SK-N-SH (cell line): Measurements from ENCODE around the gene PER1. TPM values are rescaled to one million over a fixed set of nuclear protein-coding genes. Genes with fewer than 3 reads are reported as not detected.

Source experiments
- CTCF ChIA-PET: fragments of 300-600, 350-600 bp; formaldehyde crosslinking; extraction: SDS; loops from one replicate; lab custom pipeline; 2021; lab: Yijun Ruan, JAX
- POLR2A ChIA-PET: fragments of 350-600 bp; sonication (Branson Sonifier 250); formaldehyde crosslinking; extraction: SDS; loops from one replicate; lab custom pipeline; 2020; ENCODE audit warnings: antibody characterized with exemption, inconsistent platforms; lab: Yijun Ruan, JAX
- DNase-seq: peaks from one replicate; pipeline ENCODE4 v3.0.0; 2012
- H2AFZ ChIP-seq: fragments of 200-600 bp; sonication (generic); 2 replicates; pipeline ENCODE4 v1.8.1; 2016; ENCODE audit warnings: antibody characterized with exemption, mild to moderate bottlenecking, low read depth
- H3F3A ChIP-seq: fragments of 200-600 bp; sonication (generic); replicated peaks from 2 replicates; pipeline ENCODE3; 2016; ENCODE audit warnings: antibody characterized with exemption, mild to moderate bottlenecking; ENCODE audit not compliant: insufficient read depth
- H3K27ac ChIP-seq, 2 experiments: fragments of 200-500 bp in 1 of 2; fragments of 200-600 bp in 1 of 2; sonication (Bioruptor generic) in 1 of 2; sonication (generic), shearing (Covaris generic) in 1 of 2; 2 replicates each; pipeline versions ENCODE4 v1.5.1 to v1.6.1; 2014 to 2016; ENCODE audit warnings: low read depth in 2 of 2, inconsistent platforms in 1 of 2, low read length in 1 of 2, mild to moderate bottlenecking in 1 of 2, mixed read lengths in 1 of 2
- H3K27me3 ChIP-seq: fragments of 200-600 bp; sonication (generic), shearing (Covaris generic); 2 replicates; pipeline ENCODE4 v1.6.1; 2016; ENCODE audit warnings: mixed run types; ENCODE audit not compliant: insufficient read depth
- H3K36me3 ChIP-seq, 2 experiments: fragments of 200-500 bp in 1 of 2; fragments of 200-600 bp in 1 of 2; sonication (Bioruptor generic) in 1 of 2; sonication (generic) in 1 of 2; replicated peaks in 1 of 2; 2 replicates each; pipeline versions ENCODE3 to v1.5.1; 2014 to 2016; ENCODE audit warnings: low read length in 1 of 2, mild to moderate bottlenecking in 1 of 2; ENCODE audit not compliant: insufficient read depth in 2 of 2, control insufficient read depth in 1 of 2
- H3K4me1 ChIP-seq, 2 experiments: fragments of 200-500 bp in 1 of 2; fragments of 200-600 bp in 1 of 2; sonication (Bioruptor generic) in 1 of 2; sonication (generic), shearing (Covaris generic) in 1 of 2; 2 replicates each; pipeline versions ENCODE4 v1.5.1 to v1.6.1; 2014 to 2016; ENCODE audit warnings: low read depth in 1 of 2, low read length in 1 of 2, mixed run types in 1 of 2; ENCODE audit not compliant: insufficient read depth in 2 of 2, control insufficient read depth in 1 of 2
- H3K4me2 ChIP-seq: fragments of 200-600 bp; sonication (generic), shearing (Covaris generic); 2 replicates; pipeline ENCODE4 v1.6.1; 2017; ENCODE audit warnings: mixed run types
- H3K4me3 ChIP-seq, 2 experiments: fragments of 200-500 bp in 1 of 2; fragments of 200-600 bp in 1 of 2; sonication (Bioruptor generic) in 1 of 2; sonication (generic), shearing (Covaris generic) in 1 of 2; 2 replicates each; pipeline versions ENCODE4 v1.5.1 to v1.8.1; 2014 to 2016; ENCODE audit warnings: low read depth in 2 of 2, inconsistent platforms in 1 of 2, low read length in 1 of 2, mild to moderate bottlenecking in 1 of 2, mixed read lengths in 1 of 2, moderate library complexity in 1 of 2
- H3K79me2 ChIP-seq: fragments of 200-600 bp; sonication (generic); 2 replicates; pipeline ENCODE4 v1.8.1; 2017; ENCODE audit warnings: mild to moderate bottlenecking; ENCODE audit not compliant: insufficient read depth
- H3K9ac ChIP-seq: fragments of 200-600 bp; sonication (generic); 2 replicates; pipeline ENCODE4 v1.6.1; 2017; ENCODE audit warnings: mixed run types
- H3K9me2 ChIP-seq: fragments of 200-600 bp; sonication (generic); 2 replicates; pipeline ENCODE4 v1.6.1; 2017; ENCODE audit warnings: mixed run types
- H3K9me3 ChIP-seq: fragments of 200-600 bp; sonication (generic); 2 replicates; pipeline ENCODE4 v1.6.1; 2017; ENCODE audit warnings: mixed run types, mild to moderate bottlenecking, moderate library complexity
- H4K20me1 ChIP-seq: fragments of 200-600 bp; sonication (generic); 2 replicates; pipeline ENCODE4 v1.6.1; 2017; ENCODE audit warnings: mild to moderate bottlenecking, mixed run types; ENCODE audit not compliant: insufficient read depth
- CHD2 ChIP-seq: fragments of 150-350 bp; IDR thresholded peaks from 2 replicates; pipeline ENCODE4 v1.6.1; 2018; ENCODE audit warnings: low read length; ENCODE audit not compliant: partially characterized antibody
- EP300 ChIP-seq, 2 experiments: IDR thresholded peaks; 2 replicates each; pipeline versions ENCODE4 v1.4.0 to v1.6.1; 2012; ENCODE audit warnings: borderline replicate concordance in 1 of 2, low read depth in 1 of 2, low read length in 1 of 2
- FOXM1 ChIP-seq: IDR thresholded peaks from 2 replicates; pipeline ENCODE4 v1.4.0; 2012; ENCODE audit warnings: low read depth, mild to moderate bottlenecking
- GABPA ChIP-seq: IDR thresholded peaks from 2 replicates; pipeline ENCODE4 v1.4.0; 2012; ENCODE audit warnings: low read depth, mild to moderate bottlenecking
- IRF3 ChIP-seq: fragments of 150-350 bp; IDR thresholded peaks from 2 replicates; pipeline ENCODE4 v1.6.1; 2016; ENCODE audit warnings: mild to moderate bottlenecking, low read depth, low read length
- MXI1 ChIP-seq: IDR thresholded peaks from 2 replicates; pipeline ENCODE4 v1.6.1; 2012; ENCODE audit warnings: mild to moderate bottlenecking, low read depth, low read length, improper control_type of control experiment
- NRF1 ChIP-seq: IDR thresholded peaks from 2 replicates; pipeline ENCODE4 v1.6.1; 2012; ENCODE audit warnings: low read depth, mild to moderate bottlenecking, low read length
- RFX5 ChIP-seq: IDR thresholded peaks from 2 replicates; pipeline ENCODE4 v1.6.1; 2012; ENCODE audit warnings: mild to moderate bottlenecking, improper control_type of control experiment, low read length
- SMC3 ChIP-seq: IDR thresholded peaks from 2 replicates; pipeline ENCODE4 v1.6.1; 2012; ENCODE audit warnings: low read depth, low read length, improper control_type of control experiment
- TAF1 ChIP-seq: IDR thresholded peaks from 2 replicates; pipeline ENCODE4 v1.6.1; 2012; ENCODE audit warnings: low read depth, mild to moderate bottlenecking, low read length, moderate library complexity, borderline replicate concordance
- TEAD4 ChIP-seq: IDR thresholded peaks from 2 replicates; pipeline ENCODE4 v1.4.0; 2012; ENCODE audit warnings: mild to moderate bottlenecking, borderline replicate concordance; ENCODE audit not compliant: insufficient read depth
- YY1 ChIP-seq: IDR thresholded peaks from 2 replicates; pipeline ENCODE4 v1.4.0; 2012; ENCODE audit warnings: low read depth, mild to moderate bottlenecking
- WGBS: methylation state at CpG from one replicate; pipeline ENCODE4 v1.1.6; 2017; ENCODE audit warnings: low lambda C conversion rate; 5-methylcytosine and 5-hydroxymethylcytosine counted together
- polyA plus RNA-seq, 3 experiments: library from polyadenylated mRNA; depleted of rRNA; stranded (reverse); fragments of >200 nt; gene quantifications; 2 replicates each; pipeline ENCODE4 v1.2.3, GENCODE V29; 2012
- TF ChIP-seq, protein P1 (sequence below): IDR thresholded peaks from 2 replicates; pipeline ENCODE4 v1.4.0; 2012; ENCODE audit warnings: low read depth, borderline replicate concordance
- TF ChIP-seq, protein P2 (sequence below): IDR thresholded peaks from 2 replicates; pipeline ENCODE4 v1.6.1; 2012; ENCODE audit warnings: mild to moderate bottlenecking, low read depth, low read length, moderate library complexity

Gene PER1
- polyA plus RNA-seq, 1 of the 3 experiments (the other 2 are of a cell fraction), result 56.8 TPM

DNA sequence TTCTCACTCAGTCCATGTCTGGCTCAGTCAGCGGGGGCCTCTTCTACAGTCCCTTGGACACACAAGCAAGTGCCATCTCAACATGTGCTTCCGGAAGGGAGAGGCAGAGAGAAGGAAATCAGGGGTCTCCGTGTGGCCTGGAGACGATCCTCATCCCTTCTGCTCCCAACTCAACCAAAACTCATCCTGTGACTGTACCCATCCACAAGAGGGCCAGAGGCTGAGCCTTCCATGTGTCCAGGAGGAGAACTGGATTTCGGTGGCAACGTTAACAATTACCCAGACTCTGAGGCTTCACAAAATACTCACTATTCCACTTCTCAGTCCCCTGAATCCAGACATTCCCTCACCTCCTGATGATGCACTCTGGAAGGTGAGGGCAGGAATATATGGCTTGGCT lies 56.8 kb downstream of the PER1 start:
- Histone ChIP-seq H3K9ac (no peak overlapping the region), H3K4me3 (no peak overlapping the region), H3K9me2 (no peaks in the 10 kb centered on the region), H3K4me1 (no peaks in the 10 kb centered on the region), H3K27ac (no peak overlapping the region), H3K4me2 (no peak overlapping the region), H3K36me3 (no peaks in the 10 kb centered on the region), H3K9me3 (no peaks in the 10 kb centered on the region), H2AFZ (no peak overlapping the region), H3K79me2 (no peaks in the 10 kb centered on the region), H4K20me1 (no peaks in the 10 kb centered on the region), H3F3A (no peaks in the 10 kb centered on the region), H3K27me3 (peaks cover 44% of the 10 kb centered on the region; the same call in 1 of the 2 replicates)
- DNase-seq, result no peak
- ChIA-PET POLR2A (no interaction called here), CTCF (interaction anchor here (1.2 to 13.4 kb wide), 6 partner anchors 9 to 30 kb away, joined by 6 to 298 read pairs (median 62); partner anchors contain the start of gene ALOXE3)
- TF ChIP-seq RFX5 (no peak), EP300 (IDR thresholded peaks at IDR 0.05; ENCODE audit: borderline replicate concordance in 1 of 2, low read depth in 1 of 2, low read length in 1 of 2) (no peak), NRF1 (no peak), MXI1 (no peak), GABPA (no peak), SMC3 (no peak), TAF1 (no peak), YY1 (no peak)
- TF ChIP-seq, protein P1, sequence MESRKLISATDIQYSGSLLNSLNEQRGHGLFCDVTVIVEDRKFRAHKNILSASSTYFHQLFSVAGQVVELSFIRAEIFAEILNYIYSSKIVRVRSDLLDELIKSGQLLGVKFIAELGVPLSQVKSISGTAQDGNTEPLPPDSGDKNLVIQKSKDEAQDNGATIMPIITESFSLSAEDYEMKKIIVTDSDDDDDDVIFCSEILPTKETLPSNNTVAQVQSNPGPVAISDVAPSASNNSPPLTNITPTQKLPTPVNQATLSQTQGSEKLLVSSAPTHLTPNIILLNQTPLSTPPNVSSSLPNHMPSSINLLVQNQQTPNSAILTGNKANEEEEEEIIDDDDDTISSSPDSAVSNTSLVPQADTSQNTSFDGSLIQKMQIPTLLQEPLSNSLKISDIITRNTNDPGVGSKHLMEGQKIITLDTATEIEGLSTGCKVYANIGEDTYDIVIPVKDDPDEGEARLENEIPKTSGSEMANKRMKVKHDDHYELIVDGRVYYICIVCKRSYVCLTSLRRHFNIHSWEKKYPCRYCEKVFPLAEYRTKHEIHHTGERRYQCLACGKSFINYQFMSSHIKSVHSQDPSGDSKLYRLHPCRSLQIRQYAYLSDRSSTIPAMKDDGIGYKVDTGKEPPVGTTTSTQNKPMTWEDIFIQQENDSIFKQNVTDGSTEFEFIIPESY, result no peak
- TF ChIP-seq, protein P2, sequence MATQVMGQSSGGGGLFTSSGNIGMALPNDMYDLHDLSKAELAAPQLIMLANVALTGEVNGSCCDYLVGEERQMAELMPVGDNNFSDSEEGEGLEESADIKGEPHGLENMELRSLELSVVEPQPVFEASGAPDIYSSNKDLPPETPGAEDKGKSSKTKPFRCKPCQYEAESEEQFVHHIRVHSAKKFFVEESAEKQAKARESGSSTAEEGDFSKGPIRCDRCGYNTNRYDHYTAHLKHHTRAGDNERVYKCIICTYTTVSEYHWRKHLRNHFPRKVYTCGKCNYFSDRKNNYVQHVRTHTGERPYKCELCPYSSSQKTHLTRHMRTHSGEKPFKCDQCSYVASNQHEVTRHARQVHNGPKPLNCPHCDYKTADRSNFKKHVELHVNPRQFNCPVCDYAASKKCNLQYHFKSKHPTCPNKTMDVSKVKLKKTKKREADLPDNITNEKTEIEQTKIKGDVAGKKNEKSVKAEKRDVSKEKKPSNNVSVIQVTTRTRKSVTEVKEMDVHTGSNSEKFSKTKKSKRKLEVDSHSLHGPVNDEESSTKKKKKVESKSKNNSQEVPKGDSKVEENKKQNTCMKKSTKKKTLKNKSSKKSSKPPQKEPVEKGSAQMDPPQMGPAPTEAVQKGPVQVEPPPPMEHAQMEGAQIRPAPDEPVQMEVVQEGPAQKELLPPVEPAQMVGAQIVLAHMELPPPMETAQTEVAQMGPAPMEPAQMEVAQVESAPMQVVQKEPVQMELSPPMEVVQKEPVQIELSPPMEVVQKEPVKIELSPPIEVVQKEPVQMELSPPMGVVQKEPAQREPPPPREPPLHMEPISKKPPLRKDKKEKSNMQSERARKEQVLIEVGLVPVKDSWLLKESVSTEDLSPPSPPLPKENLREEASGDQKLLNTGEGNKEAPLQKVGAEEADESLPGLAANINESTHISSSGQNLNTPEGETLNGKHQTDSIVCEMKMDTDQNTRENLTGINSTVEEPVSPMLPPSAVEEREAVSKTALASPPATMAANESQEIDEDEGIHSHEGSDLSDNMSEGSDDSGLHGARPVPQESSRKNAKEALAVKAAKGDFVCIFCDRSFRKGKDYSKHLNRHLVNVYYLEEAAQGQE, result no peak
- WGBS, result 30% methylated on average over 6 of the region's 6 CpGs

DNA sequence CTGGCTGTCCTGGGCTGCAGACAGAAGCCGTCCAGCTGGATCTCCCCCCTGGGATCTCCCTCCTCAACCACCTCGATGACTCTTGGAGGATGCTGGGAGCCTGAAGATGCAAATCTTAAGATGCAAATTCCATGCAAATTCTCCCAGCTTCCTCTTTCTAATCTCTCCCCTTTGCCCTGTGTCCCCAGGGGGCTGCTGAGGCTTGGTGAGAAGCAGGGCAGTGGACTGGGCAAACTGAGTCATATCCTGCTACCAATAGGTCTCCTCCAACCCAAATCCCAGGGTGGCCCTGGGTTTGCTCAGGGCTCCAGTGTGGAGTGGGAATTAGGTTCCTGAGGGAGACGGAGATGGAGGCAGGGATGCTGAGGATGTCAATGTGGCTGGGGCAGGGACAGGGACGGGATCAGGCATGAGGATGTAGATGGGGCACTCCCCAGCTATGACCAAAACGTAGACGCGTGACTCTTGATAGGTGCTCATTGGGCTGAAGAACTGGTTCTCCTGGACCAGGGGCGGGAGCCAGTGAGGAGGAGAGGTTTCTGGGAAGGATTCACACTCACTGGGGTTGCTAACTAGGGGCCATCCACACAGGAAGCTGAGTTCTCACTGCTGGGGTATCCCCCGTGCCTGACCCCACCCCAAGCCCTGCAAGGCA lies 61.0 kb downstream of the PER1 start:
- 22% methylated on average over 8 of the region's 9 CpGs for WGBS
- no peak for DNase-seq
- Histone ChIP-seq H3K36me3 (no peaks in the 10 kb centered on the region), H2AFZ (no peak overlapping the region), H3K9me3 (no peaks in the 10 kb centered on the region), H3K27me3 (peaks cover 62% of the 10 kb centered on the region; the same call in 1 of the 2 replicates), H4K20me1 (no peaks in the 10 kb centered on the region), H3K4me2 (no peak overlapping the region), H3K27ac (no peak overlapping the region), H3K4me3 (no peak overlapping the region), H3K9ac (no peak overlapping the region), H3K4me1 (no peaks in the 10 kb centered on the region), H3F3A (no peaks in the 10 kb centered on the region), H3K79me2 (no peaks in the 10 kb centered on the region), H3K9me2 (no peaks in the 10 kb centered on the region)
- ChIA-PET CTCF (interaction anchor here (1.5 to 13.4 kb wide), 6 partner anchors 9 to 32 kb away, joined by 4 to 298 read pairs (median 50); partner anchors contain the start of gene ALOXE3), POLR2A (no interaction called here)
- TF ChIP-seq MXI1 (no peak), IRF3 (no peak), TEAD4 (no peak), CHD2 (no peak), FOXM1 (no peak)
- TF ChIP-seq, protein P2, result no peak
